ENCODE results near the gene SLAMF1.

DNA sequence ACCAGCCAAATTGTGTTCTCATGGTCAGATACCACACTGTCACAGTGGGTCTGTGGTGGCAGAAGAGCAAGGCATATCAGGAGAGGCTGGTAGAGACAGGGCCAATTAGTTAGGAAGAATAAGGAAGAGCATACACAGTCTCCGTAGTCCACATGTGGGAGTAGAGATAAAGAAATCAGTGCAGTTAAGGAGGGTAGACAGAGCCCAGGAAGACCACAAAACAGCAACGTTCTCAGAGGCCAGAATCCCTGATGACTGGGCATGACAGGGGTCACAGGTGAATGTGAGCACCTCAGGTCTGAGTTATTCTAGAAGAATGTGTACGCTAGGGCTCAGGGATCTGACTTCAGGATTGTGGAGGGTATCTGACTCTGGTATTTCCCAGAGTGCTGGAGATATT is 33.0 kb upstream of the SLAMF1 start:
- TF ChIP-seq RXRA (IDR thresholded peaks at IDR 0.05) = no peak
- TF ChIP-seq, protein P1, sequence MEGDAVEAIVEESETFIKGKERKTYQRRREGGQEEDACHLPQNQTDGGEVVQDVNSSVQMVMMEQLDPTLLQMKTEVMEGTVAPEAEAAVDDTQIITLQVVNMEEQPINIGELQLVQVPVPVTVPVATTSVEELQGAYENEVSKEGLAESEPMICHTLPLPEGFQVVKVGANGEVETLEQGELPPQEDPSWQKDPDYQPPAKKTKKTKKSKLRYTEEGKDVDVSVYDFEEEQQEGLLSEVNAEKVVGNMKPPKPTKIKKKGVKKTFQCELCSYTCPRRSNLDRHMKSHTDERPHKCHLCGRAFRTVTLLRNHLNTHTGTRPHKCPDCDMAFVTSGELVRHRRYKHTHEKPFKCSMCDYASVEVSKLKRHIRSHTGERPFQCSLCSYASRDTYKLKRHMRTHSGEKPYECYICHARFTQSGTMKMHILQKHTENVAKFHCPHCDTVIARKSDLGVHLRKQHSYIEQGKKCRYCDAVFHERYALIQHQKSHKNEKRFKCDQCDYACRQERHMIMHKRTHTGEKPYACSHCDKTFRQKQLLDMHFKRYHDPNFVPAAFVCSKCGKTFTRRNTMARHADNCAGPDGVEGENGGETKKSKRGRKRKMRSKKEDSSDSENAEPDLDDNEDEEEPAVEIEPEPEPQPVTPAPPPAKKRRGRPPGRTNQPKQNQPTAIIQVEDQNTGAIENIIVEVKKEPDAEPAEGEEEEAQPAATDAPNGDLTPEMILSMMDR (IDR thresholded peaks at IDR 0.05; ENCODE audit: low read depth, low read length, missing input control) = no peak
- no peak for TF ChIP-seq YY1 (IDR thresholded peaks at IDR 0.05)
- TF ChIP-seq FOXA1 (IDR thresholded peaks at IDR 0.05) = no peak
- TF ChIP-seq FOXA2 (IDR thresholded peaks at IDR 0.05) = no peak
- no peak for TF ChIP-seq EGR1 (IDR thresholded peaks at IDR 0.05; ENCODE audit: low read depth in 2 of 2)
- TF ChIP-seq JUND (IDR thresholded peaks at IDR 0.05) = no peak
- no peak for TF ChIP-seq GABPA (IDR thresholded peaks at IDR 0.05 in 1 of 2, conservative IDR thresholded peaks at IDR 0.05 in 1 of 2)
- TF ChIP-seq, protein P2, sequence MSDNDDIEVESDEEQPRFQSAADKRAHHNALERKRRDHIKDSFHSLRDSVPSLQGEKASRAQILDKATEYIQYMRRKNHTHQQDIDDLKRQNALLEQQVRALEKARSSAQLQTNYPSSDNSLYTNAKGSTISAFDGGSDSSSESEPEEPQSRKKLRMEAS (IDR thresholded peaks at IDR 0.05) = no peak
- TF ChIP-seq, protein P3, sequence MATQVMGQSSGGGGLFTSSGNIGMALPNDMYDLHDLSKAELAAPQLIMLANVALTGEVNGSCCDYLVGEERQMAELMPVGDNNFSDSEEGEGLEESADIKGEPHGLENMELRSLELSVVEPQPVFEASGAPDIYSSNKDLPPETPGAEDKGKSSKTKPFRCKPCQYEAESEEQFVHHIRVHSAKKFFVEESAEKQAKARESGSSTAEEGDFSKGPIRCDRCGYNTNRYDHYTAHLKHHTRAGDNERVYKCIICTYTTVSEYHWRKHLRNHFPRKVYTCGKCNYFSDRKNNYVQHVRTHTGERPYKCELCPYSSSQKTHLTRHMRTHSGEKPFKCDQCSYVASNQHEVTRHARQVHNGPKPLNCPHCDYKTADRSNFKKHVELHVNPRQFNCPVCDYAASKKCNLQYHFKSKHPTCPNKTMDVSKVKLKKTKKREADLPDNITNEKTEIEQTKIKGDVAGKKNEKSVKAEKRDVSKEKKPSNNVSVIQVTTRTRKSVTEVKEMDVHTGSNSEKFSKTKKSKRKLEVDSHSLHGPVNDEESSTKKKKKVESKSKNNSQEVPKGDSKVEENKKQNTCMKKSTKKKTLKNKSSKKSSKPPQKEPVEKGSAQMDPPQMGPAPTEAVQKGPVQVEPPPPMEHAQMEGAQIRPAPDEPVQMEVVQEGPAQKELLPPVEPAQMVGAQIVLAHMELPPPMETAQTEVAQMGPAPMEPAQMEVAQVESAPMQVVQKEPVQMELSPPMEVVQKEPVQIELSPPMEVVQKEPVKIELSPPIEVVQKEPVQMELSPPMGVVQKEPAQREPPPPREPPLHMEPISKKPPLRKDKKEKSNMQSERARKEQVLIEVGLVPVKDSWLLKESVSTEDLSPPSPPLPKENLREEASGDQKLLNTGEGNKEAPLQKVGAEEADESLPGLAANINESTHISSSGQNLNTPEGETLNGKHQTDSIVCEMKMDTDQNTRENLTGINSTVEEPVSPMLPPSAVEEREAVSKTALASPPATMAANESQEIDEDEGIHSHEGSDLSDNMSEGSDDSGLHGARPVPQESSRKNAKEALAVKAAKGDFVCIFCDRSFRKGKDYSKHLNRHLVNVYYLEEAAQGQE (IDR thresholded peaks at IDR 0.05) = no peak
- no peak for TF ChIP-seq TAF1 (conservative IDR thresholded peaks at IDR 0.05)
- no peak for TF ChIP-seq RAD21 (IDR thresholded peaks at IDR 0.05)
- TF ChIP-seq HNF4A (conservative IDR thresholded peaks at IDR 0.05) = no peak
